Sigmoid colon (tissue), 3 donors: ENCODE measurements around the gene EPHA4.

Experiments used
- CTCF ChIP-seq, 4 experiments: fragments of 450-650 bp in 3 of 4; fragments of 200-600 bp in 1 of 4; IDR thresholded peaks; one replicate each; pipeline ENCODE4 v1.5.1; 2016 to 2019; ENCODE audit warnings: antibody characterized with exemption in 4 of 4, mild to moderate bottlenecking in 3 of 4, moderate library complexity in 2 of 4
- POLR2A ChIP-seq, 2 donors: fragments of 450-650 bp; IDR thresholded peaks; one replicate each; pipeline ENCODE4 v1.6.1; 2016; ENCODE audit warnings: antibody characterized with exemption in 2 of 2, mild to moderate bottlenecking in 2 of 2, moderate library complexity in 2 of 2

- TF ChIP-seq CTCF (IDR thresholded peaks at IDR 0.05) (no peak), POLR2A (IDR thresholded peaks at IDR 0.05) (no peak)
These were observed 192.0 kb downstream of the EPHA4 start for GRCh38 chr2:221380062-221380461.
